Left ventricle myocardium superior (tissue), 1 donor: Measurements from ENCODE around the gene CENPA. TPM values are rescaled to one million over a fixed set of nuclear protein-coding genes. Genes with fewer than 3 reads are reported as not detected.
"Not testable (repeated sequence)": the region's sequence is repeated elsewhere in the genome, so short reads cannot be mapped to it uniquely, and the experiment has no call there.

Source experiments
- ATAC-seq: fragments of 200-7000 bp; cut with Tn5 transposase; one replicate; pipeline ENCODE4 v1.9.1; 2020; ENCODE audit warnings: mild to moderate bottlenecking, moderate library complexity
- DNase-seq: peaks from one replicate; pipeline ENCODE4 v3.0.0-alpha.2; 2020
- intact Hi-C: fragments of 100-400 bp; cut with micrococcal nuclease; formaldehyde crosslinking; loops from one replicate; pipeline ENCODE4 v1.11.0; 2022
- total RNA-seq: library from RNA; stranded (reverse); fragmentation: NEBNext Ultra II Directional; extraction: Animal tissue kit (Norgen Biotek cat#: 25700); gene quantifications from one replicate; pipeline ENCODE4 v1.2.1, GENCODE V29; 2021
- donor health status: DM: no; HTN: yes; CAD: no; lungs with severe emphysema.

CENPA gene
- total RNA-seq, 1 donor from 2014 or later = not detected

DNA sequence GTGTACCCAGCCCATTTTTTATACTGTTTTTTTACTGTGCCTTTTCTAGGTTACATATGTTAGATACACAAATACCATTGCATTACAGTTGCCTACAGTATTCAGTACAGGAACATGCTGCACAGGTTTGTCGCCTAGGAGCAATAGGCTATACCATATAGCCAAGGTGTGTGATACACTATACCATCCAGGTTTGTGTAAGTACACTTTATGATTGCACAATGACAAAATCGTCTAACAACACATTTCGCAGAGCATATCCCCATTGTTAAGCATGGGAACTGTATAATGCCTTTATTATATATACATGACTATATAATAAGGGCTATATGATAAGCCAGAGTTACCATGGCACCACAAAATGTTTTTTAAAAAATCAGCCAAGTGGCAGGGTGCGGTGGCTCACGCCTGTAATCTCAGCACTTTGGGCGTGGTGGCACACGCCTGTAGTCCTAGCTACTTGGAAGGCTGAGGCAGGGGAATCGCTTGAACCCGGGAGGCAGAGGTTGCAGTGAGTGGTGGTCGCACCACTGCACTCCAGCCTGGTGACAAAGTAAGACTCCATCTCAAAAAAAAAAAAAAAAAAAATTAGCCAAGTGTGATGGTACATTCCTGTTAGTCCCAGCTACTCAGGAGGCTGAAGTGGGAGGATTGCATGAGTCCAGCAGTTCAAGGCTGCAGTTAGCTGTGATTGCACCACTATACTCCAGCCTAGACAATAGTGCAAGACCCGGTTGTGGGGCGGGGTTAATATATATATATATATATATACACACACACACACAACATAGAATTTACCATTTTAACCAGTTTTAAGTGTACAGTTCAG lies 2.8 kb upstream of the CENPA start:
- intact Hi-C loops = no loop called here
- ATAC-seq = no peak
- DNase-seq = no peak

DNA sequence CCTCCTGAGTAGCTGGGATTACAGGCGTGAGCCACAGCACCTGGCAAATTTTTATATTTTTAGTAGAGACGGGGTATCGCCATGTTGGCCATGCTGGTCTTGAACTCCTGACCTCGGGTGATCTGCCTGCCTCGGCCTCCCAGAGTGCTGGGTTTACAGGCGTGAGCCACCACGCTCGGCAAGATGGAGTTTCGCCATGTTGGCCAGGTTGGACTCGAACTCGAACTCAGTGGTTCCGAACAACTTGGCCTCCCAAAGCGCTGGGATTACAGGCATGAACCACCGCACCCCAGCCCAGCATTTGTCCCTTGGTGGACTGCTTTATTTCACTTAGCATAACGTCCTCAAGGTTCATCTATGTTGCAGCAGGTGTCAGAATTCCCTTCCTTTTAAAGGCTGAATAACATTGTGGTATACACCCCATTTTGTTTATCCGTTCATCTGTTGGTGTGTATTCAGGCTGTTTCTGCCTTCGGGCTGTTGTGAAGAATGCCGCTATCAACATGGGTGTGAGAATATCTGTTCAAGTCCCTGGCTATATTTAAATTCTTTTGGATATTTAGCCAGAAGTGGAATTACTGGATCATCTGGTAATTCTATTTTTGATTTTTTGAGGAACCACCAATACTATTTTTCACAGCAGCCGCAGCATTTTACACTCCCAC lies 1.2 kb upstream of the CENPA start:
- no peak for ATAC-seq
- no peak for DNase-seq
- intact Hi-C loops = no loop called here

DNA sequence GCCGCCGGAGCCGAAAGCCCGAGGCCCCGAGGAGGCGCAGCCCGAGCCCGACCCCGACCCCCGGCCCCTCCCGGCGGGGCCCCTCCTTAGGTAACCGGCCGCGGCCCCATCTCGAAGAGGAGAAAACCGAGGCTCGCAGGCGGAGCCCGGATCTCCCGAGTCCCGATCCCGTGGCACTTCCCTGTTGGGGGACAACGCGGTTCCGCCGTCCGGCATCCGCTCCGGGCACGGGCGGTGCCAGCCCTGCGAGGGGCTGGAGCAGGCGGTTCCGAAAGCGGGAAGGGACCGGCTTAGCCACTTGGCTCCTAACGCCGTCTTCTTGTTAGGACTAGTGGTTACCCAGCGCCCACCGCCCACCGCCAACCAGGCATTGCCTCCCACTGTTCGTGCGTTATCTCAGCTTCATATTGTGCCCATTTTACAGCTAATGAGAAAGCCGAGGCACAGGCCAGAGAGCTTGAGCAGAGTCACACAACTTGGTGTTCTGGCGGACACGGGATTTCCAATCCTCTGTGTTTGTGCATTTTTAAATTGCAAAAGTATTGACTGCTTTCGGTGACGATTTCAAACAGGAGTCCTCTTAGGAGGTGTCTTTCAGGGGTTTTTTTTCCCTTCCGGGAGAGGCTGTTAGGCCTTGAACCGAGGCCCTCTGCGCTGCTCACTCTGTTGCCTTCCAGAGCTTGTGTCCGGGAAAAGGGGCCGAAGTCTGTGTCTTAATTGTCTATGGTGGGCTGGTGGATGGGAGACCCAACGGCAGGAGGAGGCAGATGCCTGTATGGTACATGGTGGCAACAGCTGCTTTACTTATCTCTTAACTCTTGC lies 562 bp downstream of the CENPA start:
- DNase-seq (no peak), ATAC-seq (peak; percentile 17)
- intact Hi-C loops = no loop called here

DNA sequence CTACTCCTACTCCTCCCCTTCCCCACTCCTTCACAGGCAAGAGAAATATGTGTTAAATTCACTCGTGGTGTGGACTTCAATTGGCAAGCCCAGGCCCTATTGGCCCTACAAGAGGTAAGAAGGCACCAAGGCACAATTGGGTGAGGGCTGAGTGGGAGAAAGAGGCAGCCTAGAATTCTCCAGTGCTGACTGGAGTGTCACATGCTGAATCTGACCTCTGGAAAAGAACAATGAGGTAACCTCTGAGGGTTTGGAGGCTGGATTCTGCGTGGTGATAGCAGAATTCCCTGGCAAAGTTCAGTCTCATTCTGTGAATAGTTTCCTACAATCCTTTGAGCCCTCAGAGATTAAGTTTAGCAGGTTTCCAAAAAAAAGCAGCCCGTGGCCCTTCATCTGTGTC lies 6.9 kb downstream of the CENPA start:
- DNase-seq (no peak), ATAC-seq (peak; percentile 62)
- intact Hi-C loops = no loop called here

DNA sequence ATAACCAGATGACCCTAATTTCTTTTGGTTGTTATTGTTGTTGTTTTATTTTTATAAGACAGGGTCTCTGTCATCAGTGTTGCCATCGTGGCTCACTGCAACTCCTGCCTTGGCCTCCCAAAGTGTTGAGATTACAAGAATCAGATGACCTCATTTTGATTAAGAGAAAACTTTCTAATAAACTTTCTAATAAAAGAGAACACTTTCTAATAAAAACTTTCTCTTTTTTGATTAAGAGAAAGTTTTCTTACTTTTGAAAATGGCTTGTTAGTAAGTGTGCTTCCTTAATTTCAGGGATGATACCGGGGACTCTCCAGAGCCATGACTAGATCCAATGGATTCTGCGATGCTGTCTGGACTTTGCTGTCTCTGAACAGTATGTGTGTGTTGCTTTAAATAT lies 7.7 kb downstream of the CENPA start:
- intact Hi-C loops = no loop called here
- no peak for ATAC-seq
- DNase-seq = no peak

DNA sequence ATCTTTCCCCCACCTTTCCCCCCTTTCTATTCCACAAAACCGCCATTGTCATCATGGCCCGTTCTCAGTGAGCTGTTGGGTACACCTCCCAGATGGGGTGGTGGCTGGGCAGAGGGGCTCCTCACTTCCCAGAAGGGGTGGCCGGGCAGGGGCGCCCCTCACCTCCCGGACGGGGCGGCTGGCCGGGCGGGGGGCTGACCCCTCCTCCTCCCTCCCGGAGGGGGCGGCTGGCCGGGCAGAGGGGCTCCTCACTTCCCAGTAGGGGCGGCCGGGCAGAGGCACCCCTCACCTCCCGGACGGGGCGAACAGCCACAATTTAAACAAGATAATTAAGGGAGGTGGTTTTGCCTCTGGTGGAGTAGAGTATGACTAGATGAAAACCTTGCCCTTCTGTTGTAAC lies 9.3 kb downstream of the CENPA start:
- intact Hi-C loops, DNase-seq, ATAC-seq: not testable (repeated sequence)

DNA sequence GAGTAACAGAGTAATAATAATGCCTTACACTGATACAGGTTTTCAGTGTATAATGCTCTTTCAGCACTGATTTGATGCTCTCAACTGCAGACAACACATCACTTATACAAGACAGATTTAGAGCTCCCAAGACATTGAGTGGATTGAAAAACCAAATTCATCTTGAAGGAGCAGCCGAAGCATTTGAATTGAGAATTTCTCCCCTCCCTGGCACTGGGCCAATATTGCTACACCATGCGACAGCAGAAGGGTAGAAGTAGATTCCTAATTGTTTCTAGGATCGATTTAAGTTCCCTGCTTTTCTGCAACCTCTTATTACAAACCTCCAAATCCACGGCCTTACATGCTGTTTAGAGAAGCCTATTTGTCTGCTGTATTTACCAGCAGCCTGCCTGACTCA lies 15.5 kb downstream of the CENPA start:
- DNase-seq = no peak
- intact Hi-C loops = no loop called here
- ATAC-seq = no peak

DNA sequence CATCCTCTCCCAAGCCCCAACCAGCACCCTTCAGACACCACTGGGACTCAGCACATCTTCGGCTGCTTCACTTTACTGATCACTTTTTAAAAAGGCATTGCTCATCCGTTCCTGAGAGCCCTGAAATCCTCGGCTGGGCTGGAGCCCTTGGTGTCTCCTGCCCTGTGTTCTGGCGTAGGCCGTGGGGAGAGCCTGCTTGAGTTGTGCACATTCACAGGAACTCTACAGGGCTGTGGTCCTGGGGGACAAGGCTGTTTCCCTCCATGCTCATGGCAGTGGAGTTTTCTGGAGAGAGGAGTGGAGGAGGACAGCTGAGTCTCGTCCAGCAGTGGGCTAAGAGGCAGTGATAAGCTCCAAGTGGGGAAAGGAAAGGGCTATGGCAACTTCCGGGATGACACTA lies 15.9 kb downstream of the CENPA start:
- ATAC-seq (no peak), DNase-seq (no peak)
- intact Hi-C loops = no loop called here

DNA sequence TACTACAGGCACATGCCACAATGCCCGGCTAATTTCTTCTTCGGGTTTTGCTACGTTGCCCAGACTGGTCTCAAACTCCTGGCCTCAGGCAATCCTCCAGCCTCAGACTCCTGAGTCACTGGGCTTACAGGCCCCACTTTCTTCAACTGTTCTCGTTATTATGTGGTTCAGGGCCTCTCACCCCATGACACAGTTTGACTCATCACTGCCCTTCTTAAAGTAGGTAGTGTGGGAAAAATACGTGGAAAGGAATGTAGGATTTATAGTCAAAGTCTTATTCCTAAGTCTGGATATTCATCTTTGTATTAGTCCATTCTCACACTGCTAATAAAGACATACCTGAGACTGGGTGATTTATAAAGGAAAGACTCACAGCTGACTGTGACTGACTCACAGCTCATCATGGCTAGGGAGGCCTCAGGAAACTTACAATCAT lies 19.4 kb downstream of the CENPA start:
- no peak for ATAC-seq
- DNase-seq = no peak
- intact Hi-C loops = no loop called here

DNA sequence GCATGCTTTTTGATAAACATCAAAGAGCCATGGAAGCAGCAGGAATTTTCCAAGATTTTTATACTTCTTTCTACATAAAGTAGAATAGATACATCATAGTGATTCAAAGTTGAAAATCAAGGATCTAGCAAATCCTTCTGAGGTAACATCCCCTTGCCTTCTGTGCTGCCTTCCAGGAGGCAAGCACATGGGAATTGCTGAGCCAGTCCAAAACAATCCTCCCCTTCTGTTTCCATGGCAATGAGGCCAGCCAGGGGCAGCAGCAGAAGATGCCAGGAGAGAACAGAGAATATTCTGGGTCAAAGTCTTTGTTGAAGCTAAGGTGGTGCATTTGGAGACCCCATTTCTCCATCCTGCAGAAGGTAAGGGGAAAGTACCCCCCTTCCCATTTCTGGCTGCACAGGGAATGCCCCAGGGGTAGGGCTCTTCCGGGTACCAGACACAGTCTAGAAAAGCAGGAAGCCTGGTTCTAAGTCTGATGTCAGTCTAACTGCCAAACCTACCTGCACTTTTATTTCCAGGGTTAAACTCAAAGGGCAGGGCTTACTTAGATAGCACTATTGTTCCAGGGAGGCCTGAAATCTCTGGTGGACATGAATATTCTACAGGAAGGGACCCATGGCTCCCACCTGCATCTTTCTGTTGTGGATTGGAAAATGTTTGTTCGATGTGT lies 22.1 kb downstream of the CENPA start:
- intact Hi-C loops = no loop called here
- DNase-seq (no peak), ATAC-seq (no peak)

DNA sequence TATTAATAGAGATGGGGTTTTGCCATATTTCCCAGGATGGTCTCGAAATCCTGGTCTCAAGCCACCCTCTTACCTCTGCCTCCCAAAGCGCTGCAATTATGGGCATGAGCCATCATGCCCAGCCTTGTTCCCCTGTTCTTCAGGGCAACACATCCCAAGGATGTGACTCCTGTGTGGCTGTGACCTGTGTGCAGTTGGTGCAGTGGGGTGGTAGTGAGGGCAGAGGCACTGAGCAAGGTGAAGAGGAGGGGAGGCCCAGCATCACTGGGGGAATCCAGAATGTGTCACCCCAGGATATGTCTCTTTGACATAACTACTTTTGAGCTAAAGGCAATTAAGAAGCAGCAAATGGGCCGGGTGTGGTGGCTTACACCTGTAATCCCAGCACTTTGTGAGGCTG lies 23.4 kb downstream of the CENPA start:
- ATAC-seq (no peak), DNase-seq (no peak)
- intact Hi-C loops = no loop called here

DNA sequence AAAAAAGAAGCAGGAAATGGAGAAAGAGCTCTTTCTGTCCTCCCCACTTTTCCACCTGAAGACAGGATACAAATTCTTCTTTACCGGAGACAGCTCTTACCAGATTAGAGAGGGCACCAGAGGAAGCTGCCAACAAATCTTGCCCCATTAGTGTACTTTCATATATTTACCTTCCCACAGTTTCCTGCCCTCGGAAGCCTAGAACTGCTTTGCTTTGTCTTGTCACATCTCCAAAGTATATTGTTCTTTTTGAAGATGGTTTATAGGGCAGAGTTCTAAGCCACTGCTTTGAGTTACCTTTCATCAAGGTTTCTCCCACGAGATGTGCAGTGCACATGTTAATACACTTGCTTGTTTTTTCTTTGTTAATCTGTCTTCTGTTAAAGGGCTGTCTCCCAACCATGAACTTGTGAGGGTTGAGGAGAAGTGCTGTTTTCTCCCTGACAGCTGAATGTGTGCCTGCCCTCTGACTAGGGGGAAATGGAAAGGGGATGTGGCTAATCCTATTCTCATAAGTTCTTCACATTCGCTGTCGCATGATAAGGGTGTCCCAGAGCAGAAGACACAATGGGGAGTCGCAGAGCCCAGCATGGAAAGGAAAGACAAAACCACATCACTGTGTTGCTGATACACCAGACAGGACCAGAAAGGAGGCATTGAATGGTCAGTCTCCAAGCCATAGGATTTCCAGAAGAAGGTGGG lies 24.2 kb downstream of the CENPA start:
- ATAC-seq (no peak), DNase-seq (no peak)
- intact Hi-C loops = no loop called here

DNA sequence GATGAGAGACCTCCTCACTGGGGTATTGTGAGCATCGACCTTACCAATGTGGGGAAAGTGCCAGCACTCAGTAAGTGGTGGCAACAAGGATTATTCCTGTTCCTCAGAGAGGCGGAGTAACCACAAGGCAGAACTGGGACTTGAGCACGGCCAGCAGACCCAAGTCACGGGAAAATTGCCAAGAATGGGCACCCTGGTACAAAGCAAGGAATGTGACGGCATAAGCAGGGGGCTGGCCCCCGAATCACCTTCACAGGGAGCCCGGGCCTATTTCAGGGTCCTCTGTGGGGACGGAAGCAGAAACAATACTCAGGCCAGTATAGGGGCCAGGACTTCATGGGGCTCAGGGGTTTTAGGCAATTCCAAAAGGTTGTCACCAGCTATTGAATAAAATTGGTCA lies 25.4 kb downstream of the CENPA start:
- intact Hi-C loops = no loop called here
- DNase-seq (no peak), ATAC-seq (no peak)

DNA sequence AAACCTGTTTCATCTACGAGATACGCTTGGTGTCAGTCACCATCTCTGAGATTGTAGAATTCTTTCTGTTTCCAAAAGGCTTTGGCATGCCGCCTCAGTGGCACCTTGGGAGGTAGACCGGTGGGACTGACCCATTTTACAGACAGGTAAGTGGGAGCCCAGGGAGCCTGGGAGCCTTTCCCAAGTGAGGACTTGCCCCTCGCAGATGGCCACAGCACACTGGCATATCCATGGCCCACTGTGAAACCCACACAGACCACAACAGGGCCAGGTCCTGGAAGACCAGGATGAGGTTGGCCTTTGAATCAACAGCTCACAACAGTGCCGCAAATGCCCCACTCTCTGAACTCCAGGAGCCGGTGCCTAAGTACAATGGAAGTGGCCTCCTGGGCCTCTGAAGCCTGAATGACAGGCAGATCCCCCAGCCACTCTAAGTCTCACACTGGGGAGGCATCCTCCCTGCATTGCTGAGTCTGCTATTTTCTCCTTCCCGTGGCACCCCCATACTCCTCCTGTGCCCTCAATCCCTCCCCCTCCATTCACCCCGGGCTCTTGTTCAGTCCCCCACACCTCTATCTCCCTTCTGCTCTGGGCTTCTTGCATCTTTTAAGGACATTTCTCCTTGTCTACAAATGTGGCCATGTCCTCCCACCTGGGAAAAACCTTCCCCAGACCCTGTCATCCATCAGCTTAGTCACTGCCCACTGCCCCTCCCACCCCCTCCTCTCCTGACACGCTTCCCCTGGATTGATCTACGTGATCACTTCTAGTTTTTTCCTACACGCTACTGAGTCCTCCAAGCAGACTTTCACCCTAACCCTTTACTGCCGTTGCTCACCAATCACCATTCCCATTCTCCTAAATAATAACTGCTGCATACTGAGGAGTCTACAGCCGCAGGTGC lies 26.2 kb downstream of the CENPA start:
- no peak for DNase-seq
- no peak for ATAC-seq
- intact Hi-C loops = no loop called here

DNA sequence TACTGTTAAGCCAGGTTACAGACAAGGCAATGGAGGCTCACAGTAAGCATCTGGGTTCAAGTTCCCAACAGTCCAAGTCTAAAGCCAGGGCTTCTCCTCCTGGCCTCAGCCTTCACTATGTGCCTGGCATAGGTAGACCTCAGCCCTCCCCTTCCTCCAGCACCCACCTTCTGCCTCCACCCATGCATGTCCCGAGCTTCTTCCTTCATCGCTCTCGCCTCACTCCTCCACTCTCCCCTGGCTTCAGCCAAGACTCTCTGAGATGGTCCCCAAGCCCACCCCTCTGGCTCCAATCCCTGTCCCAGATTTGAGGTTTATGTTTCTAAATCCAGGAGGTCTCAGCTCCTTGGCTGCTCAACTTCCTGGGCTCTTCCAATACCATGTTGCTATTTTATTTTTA lies 26.9 kb downstream of the CENPA start:
- intact Hi-C loops = no loop called here
- no peak for ATAC-seq

DNA sequence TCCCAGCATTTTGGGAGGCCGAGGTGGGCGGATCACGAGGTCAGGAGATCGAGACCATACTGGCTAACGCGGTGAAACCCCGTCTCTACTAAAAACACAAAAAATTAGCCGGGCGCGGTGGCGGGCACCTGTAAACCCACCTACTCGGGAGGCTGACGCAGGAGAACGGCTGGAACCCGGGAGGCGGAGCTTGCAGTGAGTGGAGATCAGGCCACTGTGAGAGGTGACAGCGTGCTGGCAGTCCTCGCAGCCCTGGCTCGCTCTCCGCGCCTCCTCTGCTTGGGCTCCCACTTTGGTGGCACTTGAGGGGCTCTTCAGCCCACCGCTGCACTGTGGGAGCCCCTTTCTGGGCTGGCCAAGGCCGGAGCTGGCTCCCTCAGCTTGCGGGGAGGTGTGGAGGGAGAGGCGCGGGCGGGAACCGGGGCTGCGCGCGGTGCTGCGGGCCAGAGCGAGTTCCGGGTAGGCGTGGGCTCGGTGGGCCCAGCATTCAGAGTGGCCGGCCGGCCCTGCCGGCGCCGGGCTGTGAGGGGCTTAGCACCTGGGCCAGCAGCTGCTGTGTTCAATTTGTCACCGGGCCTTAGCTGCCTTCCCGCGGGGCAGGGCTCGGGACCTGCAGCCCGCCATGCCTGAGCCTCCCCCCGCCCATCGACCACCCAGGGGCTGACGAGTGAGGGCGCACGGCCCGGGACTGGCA lies 28.4 kb downstream of the CENPA start:
- ATAC-seq, intact Hi-C loops: not testable (repeated sequence)

More for the DNA sequence above, 26.9 kb downstream of the CENPA start:
- DNase-seq = no peak

DNA sequence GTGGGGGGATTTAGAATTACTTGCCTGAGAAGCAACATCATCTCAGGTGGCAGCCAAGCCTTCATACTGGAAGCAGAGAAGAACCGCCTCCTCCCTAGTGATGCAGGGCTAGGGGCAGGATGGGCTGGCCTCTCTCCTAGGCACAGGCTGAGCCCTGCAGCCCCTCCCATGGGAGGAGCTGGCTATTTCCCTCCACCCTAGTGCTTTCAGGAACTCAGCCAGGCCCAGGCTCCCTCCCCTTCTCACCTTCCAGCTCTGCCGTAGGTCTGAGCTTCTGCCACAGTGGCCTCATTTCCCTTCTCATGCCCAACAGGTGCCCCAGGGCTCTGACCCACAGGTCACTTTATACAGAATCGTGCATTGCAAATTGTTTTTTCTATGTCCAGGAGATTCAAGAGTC lies 31.0 kb downstream of the CENPA start:
- ATAC-seq = no peak
- intact Hi-C loops = no loop called here
- DNase-seq = no peak

More for the DNA sequence above, 28.4 kb downstream of the CENPA start:
- DNase-seq = not testable (repeated sequence)
